Tibial nerve (tissue), 4 donors: ENCODE results near the gene ZCCHC3. TPM values are rescaled to one million over a fixed set of nuclear protein-coding genes. Genes with fewer than 3 reads are reported as not detected.

Experiments
- DNase-seq, 2 donors: peaks; one replicate each; pipeline ENCODE4 v3.0.0-alpha.2; 2019; ENCODE audit warnings: low spot score in 2 of 2
- H3K27ac ChIP-seq, 4 donors: fragments of 200-600 bp; sonication (generic) in 3 of 4; one replicate each; pipeline ENCODE4 v1.5.1; 2017 to 2019; ENCODE audit warnings: mild to moderate bottlenecking in 1 of 4
- H3K27me3 ChIP-seq, 2 donors: fragments of 200-600 bp; sonication (generic) in 1 of 2; one replicate each; pipeline versions ENCODE4 v1.5.1 to v1.6.0; 2017 to 2019
- H3K36me3 ChIP-seq, 3 donors: fragments of 200-600 bp; sonication (generic); one replicate each; pipeline ENCODE4 v1.5.1; 2018 to 2019
- H3K4me1 ChIP-seq, 4 donors: fragments of 200-600 bp; sonication (generic) in 3 of 4; one replicate each; pipeline ENCODE4 v1.5.1; 2017 to 2019
- H3K4me3 ChIP-seq, 4 donors: fragments of 200-600 bp; sonication (generic) in 3 of 4; one replicate each; pipeline ENCODE4 v1.5.1; 2017 to 2019; ENCODE audit warnings: mild to moderate bottlenecking in 1 of 4, moderate library complexity in 1 of 4
- H3K9me3 ChIP-seq, 4 donors: fragments of 200-600 bp; sonication (generic) in 3 of 4; one replicate each; pipeline ENCODE4 v1.5.1; 2017 to 2019
- CTCF ChIP-seq, 5 experiments: fragments of 200-600 bp in 3 of 5; fragments of 450-650 bp in 2 of 5; sonication (generic) in 3 of 5; IDR thresholded peaks; one replicate each; pipeline ENCODE4 v1.5.1; 2016 to 2019; ENCODE audit warnings: antibody characterized with exemption in 5 of 5, mild to moderate bottlenecking in 3 of 5, moderate library complexity in 2 of 5
- EP300 ChIP-seq, 2 donors: sonication (generic); formaldehyde crosslinking; IDR thresholded peaks; one replicate each; pipeline ENCODE4 v1.6.1; 2017; ENCODE audit warnings: antibody characterized with exemption in 2 of 2, mild to moderate bottlenecking in 1 of 2
- POLR2A ChIP-seq, 2 donors: fragments of 450-650 bp; IDR thresholded peaks; one replicate each; pipeline ENCODE4 v1.6.1; 2017; ENCODE audit warnings: antibody characterized with exemption in 2 of 2, mild to moderate bottlenecking in 2 of 2, moderate library complexity in 2 of 2
- WGBS, 2 donors: methylation state at CpG; one replicate each; pipeline ENCODE4 v1.1.5; 2018; 5-methylcytosine and 5-hydroxymethylcytosine counted together
- total RNA-seq, 4 donors: library from RNA; depleted of rRNA; stranded (reverse); fragments of >200 nt; gene quantifications; one replicate each; pipeline ENCODE4 v1.1.0, GENCODE V29; 2016

ZCCHC3 gene
- total RNA-seq, 4 donors from 2014 or later, result 12.0 to 24.9 (median 20.6) TPM

GRCh38 chr20:270517-270916 is 26.9 kb upstream of the ZCCHC3 start:
- Histone ChIP-seq H3K4me3 (no peak overlapping the region), H3K27ac (no peak overlapping the region), H3K36me3 (peaks cover 0 to 14% (median 0%) of the 10 kb centered on the region in 3 donors), H3K9me3 (no peaks in the 10 kb centered on the region), H3K27me3 (no peaks in the 10 kb centered on the region), H3K4me1 (peaks cover 0 to 14% (median 0%) of the 10 kb centered on the region in 4 donors)
- TF ChIP-seq POLR2A (IDR thresholded peaks at IDR 0.05) (no peak), EP300 (IDR thresholded peaks at IDR 0.05) (no peak), CTCF (IDR thresholded peaks at IDR 0.05) (no peak)
- no peak for DNase-seq
- 92 to 94% methylated on average over 5 of the region's 5 CpGs for WGBS, 2 donors

- TF ChIP-seq EP300 (IDR thresholded peaks at IDR 0.05) (no peak), CTCF (IDR thresholded peaks at IDR 0.05) (no peak), POLR2A (IDR thresholded peaks at IDR 0.05) (no peak)
- H3K4me1 ChIP-seq, result peaks cover 0 to 14% (median 0%) of the 10 kb centered on the region in 4 donors
- DNase-seq, result no peak
- peaks cover 0 to 20% (median 0%) of the 10 kb centered on the region in 3 donors for H3K36me3 ChIP-seq
- WGBS, 2 donors, result 82 to 86% methylated on average over 2 to 4 of the region's 4 CpGs
- no peak overlapping the region for H3K4me3 ChIP-seq
- H3K9me3 ChIP-seq, result no peaks in the 10 kb centered on the region
- no peak overlapping the region for H3K27ac ChIP-seq
- no peaks in the 10 kb centered on the region for H3K27me3 ChIP-seq
These were observed 26.3 kb upstream of the ZCCHC3 start for GRCh38 chr20:271069-271468.

- Histone ChIP-seq H3K4me3 (no peak overlapping the region), H3K27ac (no peak overlapping the region), H3K36me3 (peaks cover 0 to 24% (median 0%) of the 10 kb centered on the region in 3 donors), H3K27me3 (no peaks in the 10 kb centered on the region), H3K4me1 (peaks cover 0 to 10% (median 0%) of the 10 kb centered on the region in 4 donors), H3K9me3 (no peaks in the 10 kb centered on the region)
- no peak for TF ChIP-seq EP300 (IDR thresholded peaks at IDR 0.05)
- TF ChIP-seq CTCF (IDR thresholded peaks at IDR 0.05), result no peak
- no peak for TF ChIP-seq POLR2A (IDR thresholded peaks at IDR 0.05)
- no peak for DNase-seq
These were observed 25.8 kb upstream of the ZCCHC3 start for GRCh38 chr20:271528-271927.

- H3K9me3 ChIP-seq, result no peaks in the 10 kb centered on the region
- no peak for TF ChIP-seq POLR2A (IDR thresholded peaks at IDR 0.05)
- no peak for TF ChIP-seq CTCF (IDR thresholded peaks at IDR 0.05)
- TF ChIP-seq EP300 (IDR thresholded peaks at IDR 0.05), result no peak
- H3K36me3 ChIP-seq, result peaks cover 0 to 36% (median 0%) of the 10 kb centered on the region in 3 donors
- DNase-seq, result no peak
- H3K4me3 ChIP-seq, result no peak overlapping the region
- H3K27ac ChIP-seq, result no peak overlapping the region
- H3K4me1 ChIP-seq, result no peaks in the 10 kb centered on the region
- no peaks in the 10 kb centered on the region for H3K27me3 ChIP-seq
These were observed 24.7 kb upstream of the ZCCHC3 start for GRCh38 chr20:272718-273117.

- Histone ChIP-seq H3K27ac (no peak overlapping the region), H3K36me3 (peaks cover 0 to 46% (median 0%) of the 10 kb centered on the region in 3 donors), H3K27me3 (no peaks in the 10 kb centered on the region), H3K4me1 (no peaks in the 10 kb centered on the region), H3K4me3 (no peak overlapping the region), H3K9me3 (no peaks in the 10 kb centered on the region)
- DNase-seq, result no peak
- 70 to 100% methylated on average over 3 of the region's 3 CpGs for WGBS, 2 donors
- TF ChIP-seq POLR2A (IDR thresholded peaks at IDR 0.05) (no peak), EP300 (IDR thresholded peaks at IDR 0.05) (no peak), CTCF (IDR thresholded peaks at IDR 0.05) (no peak)
These were observed 23.5 kb upstream of the ZCCHC3 start for GRCh38 chr20:273884-274283.
